ENCODE data around the gene DNPH1.

DNA sequence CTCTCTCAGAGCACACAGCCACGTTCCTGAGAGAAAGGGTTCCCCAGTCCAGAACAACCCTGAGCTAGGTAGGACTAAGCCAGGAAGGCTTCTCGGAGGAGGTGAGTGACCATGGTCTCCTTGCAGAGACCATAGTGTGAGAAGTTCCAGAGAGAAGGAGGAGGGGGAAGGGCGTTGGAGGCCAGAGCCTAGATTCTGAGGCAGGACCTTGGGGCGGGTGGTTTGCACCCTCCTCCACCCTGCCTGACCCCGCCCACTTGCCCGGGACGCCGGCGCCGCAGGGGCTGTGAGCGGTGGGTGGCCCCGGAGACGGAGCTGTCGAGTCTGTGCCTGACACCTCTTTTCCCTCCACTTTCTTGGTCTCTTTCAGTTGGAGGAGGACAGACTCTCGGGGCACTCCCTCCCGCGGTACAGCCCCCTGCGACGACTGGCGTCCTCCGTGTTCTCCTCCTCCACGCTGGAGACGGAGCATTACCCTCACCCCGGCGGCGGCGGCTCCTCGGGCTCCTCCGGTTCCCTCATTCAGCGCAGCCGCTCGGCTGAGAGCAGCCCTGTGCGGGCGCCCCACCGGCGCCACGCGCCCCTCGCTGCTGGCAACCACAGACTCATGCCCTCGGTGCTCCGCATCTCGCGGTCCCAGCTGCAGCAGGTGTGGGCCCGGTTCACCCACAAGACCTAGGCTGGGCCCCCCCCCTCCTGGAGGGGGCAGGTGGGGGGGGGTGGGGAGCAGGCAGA is 40.2 kb upstream of the DNPH1 start:
- no peak for TF ChIP-seq CTCF (IDR thresholded peaks at IDR 0.05)
- peak in 1 of 3 donors; percentile 21 for TF ChIP-seq POLR2A (IDR thresholded peaks at IDR 0.05)

Data from body of pancreas (tissue), 4 donors.